GM19397 (cell line): ENCODE measurements around the gene DMBX1.

Experiments
- ATAC-seq: cut with Tn5 transposase; IDR thresholded peaks from one replicate; pipeline ENCODE4 v1.9.1; 2021; ENCODE audit warnings: mild to moderate bottlenecking, moderate library complexity; ENCODE audit not compliant: unreplicated experiment

DMBX1 gene

DNA sequence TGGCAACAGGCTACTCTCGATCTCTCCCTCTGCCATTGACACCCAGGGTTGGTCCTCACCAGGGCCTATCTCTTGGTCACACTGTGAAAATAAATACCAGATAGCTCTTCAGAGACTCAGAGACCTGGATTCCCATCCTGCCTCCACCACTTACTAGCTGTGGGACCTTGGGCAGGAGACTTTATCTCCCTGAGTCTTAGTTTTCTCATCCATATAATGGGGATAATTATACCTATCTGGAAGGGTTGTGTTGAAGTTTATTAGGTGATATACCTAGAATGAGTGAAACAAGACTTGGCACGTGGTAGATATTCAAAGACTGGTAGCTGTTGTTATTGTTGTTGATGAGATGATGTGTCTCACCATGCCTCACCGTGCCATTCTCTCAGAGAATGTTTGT lies 7.4 kb downstream of the DMBX1 start:
- no peak for ATAC-seq

DNA sequence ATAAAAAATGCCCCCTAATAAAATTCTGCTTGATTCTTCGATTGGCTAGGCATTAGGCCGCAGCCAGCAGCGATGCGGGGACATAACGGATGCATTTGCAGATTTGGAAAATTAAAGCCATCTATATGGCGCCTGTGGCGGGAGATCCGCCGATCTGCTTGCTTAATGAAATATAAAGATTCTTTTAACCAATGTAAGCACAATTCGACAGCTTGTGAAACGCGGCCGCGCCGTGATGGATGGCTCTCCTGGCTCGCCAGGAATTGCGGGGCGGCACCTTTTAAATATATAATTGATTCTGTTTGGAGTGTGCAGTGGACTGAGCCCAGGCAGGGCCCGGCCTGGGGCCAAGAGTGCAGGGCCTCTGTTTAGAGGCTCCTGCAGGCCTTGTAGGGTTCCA lies 8.0 kb downstream of the DMBX1 start:
- ATAC-seq: no peak

DNA sequence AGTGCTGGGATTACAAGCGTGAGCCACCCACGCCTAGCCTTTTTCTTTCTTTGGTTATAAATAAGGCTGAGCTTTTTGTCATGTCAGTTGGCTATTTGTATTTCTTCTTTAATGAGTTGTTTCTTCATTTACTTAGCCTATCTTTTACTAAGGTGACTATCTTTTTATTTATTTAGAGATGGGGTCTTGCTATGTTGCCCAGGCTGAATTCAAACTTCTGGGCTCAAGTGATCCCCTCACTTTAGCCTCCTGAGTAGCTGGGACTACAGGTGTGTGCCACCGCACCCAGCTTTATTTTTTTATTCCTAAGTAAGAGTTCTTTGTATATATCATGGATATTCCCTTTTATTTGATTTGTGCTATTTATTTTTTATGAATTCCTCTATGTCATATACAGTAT lies 11.9 kb downstream of the DMBX1 start:
- no peak for ATAC-seq

DNA sequence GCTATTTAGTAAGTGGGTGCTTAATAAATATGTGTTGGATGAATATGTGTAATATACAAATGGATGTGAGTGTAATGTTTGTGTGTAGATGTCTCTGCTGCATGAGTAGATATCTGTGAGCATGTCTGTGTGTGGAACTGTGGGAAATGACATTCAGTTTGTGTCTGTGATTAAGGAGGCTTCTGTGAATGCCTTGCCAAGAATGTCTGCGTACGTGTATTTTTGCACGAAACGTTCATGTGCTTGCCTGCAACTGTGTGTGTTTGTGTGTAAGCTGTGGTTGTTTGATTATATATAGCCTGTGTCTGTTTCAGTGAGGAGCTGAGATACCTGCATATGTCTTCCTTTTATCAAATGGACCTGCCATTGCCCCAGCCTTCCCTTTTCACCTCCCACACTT lies 13.8 kb downstream of the DMBX1 start:
- ATAC-seq: no peak

DNA sequence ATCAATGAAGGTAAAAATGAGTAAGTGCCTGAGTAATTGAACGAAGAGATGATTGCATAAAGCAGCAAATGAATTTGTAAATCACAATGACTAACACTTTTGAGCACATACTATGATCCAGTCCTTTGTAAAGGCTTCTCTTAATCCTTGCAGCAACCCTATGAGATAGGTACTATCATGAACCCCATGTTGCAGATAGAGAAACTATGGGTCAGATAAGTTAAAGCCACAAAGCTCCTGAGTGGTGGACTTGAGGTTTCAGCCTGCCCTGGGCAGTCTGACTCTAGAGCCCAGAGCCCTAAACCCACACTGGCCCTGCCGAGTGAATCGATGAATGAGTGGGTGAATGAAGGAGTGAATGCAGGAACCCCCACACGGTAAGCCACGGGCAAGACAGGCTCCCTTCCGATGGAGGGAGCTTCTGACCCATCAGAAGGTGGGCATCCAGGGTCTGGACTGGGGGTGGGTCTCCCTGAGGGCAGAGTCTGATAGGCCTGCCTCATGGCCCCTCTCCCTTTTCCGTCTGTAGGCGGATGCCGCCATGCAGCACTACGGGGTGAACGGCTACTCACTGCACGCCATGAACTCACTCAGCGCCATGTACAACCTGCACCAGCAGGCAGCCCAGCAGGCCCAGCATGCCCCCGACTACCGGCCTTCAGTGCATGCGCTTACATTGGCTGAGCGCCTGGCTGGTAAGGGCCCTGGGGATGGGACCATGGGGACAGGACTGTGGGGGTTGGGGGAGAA lies 17.0 kb downstream of the DMBX1 start:
- ATAC-seq: no peak

DNA sequence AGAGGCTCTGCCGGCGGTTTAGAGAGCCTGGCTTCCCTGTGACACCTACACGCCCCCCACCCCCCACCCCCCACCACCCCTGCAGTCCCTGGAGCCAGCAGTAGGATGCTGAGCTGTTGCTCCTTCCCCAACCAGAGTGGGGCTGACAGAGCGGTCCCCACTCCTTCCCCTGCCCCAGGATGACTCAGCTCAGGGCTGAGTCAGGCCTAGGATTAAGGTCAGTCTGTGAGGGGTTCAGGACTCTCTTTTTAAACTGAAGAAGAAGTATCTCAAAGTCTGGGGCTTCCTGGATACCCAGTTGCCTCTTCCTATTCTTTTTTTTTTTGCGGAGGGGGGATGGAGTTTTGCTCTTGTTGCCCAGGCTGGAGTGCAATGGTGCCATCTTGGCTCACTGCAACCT lies 19.1 kb downstream of the DMBX1 start:
- no peak for ATAC-seq

DNA sequence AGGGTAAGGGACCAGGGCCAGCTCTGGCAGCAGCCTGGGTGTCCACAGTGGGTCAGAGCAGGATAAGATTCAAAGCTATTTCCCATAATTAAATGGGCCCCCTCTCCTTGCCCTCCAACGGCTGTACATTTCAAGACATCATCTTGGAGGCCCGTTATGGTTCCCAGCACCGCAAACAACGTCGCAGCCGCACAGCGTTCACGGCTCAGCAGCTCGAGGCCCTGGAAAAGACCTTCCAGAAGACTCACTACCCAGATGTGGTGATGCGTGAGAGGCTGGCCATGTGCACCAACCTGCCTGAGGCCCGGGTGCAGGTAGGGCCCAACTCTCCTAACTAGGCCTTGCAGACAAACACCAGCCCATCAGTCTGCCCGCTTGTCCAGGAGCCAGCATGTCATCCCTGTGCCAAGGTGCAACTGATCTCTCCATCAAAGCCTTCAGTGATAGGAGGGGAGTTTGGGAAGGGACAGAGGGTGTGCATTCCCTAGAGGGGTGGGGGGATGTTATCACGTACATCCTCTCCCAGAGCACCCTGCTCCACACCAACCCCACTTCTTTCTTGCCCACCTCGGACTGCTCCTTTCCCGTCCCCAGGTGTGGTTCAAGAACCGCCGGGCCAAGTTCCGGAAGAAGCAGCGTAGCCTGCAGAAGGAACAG lies 20.8 kb downstream of the DMBX1 start:
- no peak for ATAC-seq

DNA sequence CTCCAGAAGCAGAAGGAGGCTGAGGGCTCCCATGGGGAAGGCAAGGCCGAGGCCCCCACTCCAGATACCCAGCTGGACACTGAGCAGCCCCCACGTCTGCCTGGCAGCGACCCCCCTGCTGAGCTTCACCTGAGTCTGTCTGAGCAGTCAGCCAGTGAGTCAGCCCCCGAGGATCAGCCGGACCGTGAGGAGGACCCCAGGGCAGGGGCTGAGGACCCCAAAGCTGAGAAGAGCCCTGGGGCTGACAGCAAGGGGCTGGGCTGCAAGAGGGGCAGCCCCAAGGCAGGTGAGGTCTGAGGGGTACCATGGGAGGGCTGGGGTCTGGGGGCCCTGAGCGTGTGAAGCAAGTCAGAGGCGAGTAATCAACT lies 21.3 kb downstream of the DMBX1 start:
- ATAC-seq: no peak

DNA sequence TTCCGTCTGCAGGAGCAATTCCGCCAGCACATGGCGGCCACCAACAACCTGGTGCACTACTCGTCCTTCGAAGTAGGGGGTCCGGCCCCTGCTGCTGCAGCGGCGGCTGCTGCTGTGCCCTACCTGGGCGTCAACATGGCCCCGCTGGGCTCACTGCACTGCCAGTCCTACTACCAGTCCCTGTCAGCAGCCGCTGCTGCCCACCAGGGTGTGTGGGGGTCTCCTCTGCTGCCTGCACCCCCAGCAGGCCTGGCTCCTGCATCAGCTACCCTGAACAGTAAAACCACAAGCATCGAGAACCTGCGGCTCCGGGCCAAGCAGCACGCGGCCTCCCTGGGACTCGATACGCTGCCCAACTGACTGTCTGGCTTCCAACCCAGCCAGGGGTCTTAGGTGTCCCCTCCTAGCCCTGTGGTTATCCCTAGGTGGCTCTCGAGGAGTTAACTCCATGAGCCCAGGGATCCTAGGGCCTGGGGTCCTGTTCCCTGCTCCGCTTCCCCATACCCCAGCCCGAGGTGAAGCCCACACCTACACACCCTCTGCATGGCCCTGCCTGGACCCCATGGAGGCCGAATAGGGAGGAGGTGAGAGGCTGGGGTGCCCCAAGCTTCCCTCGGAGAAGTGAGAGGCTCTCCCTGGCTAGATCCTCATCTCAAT lies 22.6 kb downstream of the DMBX1 start:
- no peak for ATAC-seq

DNA sequence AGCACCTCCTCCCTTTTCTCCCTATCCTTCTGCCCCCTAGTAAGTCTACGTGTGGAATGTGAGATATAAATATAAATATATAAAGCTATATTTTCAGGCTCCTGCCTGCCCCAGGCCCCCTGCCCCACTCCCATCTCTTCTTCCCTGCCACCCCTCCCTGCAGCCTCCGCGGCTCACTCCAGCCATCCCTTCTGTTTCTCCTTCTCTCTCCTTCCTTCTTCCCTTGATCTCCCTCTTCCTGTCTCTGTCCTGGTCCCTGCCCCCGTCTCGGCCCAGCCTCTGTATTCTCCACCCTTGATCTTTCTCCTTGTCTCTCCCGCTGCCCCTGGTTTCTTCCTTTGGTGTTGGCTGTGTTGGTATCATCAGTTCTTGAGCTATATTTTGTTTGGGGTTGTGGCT lies 23.2 kb downstream of the DMBX1 start:
- ATAC-seq: no peak

DNA sequence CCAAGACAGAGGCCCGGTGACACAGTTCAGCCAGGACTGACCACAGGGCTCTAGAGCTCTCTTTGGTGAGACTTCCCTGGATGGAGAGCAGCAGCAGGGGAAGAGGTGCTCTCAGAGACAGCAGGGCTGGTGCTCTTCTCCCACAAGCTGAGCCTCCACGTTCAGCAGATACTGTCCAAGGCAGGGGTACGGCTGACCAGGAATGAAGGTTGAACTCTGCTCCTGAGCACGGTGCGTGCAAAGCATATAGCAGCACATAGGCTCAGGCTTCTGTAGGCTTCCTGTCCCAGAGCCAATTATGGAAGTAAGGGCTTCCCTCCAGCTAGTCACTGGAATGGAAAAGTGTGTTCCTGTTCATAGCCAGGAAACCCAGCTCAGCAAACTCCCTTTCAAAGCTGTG lies 23.9 kb downstream of the DMBX1 start:
- ATAC-seq: no peak

DNA sequence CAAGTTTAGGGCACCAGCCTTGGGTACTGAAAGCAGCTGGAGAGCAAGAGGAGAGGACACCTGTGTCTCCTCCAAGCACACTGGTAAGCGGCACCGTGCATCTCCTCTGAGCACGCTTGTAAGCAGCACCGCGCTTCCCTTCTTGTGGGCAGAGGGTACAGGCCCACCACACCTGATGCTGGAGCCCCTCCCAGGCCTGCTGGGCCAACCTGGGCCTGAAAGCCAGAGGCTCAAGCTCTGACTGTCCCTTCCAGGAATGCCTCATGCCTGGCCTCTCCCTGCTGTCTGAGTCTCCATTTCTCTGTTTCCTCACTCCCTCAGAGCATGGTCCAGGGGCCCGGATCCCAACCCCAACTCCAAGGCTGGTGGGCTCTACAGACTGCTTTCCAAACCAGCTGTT lies 25.9 kb downstream of the DMBX1 start:
- ATAC-seq: no peak

DNA sequence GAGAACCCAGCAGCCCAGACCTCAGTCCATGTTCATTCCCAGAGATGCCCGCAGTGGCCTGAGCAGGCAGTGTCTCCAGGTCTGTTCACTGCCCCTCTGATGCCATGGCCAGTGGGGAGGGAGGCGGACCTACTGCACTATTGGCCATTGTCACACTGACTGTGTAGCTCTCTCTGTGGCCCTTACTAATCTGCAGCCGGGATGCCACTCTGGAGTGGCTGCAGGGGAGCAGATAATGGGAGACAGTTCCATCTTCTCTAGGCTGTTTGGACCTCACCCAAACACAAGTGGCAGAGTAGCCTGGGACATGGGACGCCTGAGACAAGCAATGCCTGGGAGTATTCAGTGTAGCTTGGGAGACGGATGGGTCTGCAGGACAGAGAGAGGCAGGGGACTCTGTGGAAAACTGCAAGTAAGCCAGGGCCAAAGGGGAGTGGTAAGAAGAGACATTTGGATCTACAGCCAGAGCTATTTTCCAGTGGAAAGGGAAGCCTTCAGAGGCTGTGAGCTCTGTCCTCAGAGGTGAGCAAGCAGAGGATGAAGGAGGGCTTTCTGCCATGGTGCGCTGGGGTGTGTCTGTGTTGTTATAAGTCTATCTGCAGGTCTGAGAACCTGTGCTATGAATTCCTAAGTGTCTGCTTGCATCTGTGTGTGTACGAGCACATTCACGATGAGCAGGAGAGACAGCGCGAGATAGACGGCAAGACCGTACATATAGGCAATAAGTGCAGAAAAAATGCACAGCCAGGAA lies 26.7 kb downstream of the DMBX1 start:
- no peak for ATAC-seq

DNA sequence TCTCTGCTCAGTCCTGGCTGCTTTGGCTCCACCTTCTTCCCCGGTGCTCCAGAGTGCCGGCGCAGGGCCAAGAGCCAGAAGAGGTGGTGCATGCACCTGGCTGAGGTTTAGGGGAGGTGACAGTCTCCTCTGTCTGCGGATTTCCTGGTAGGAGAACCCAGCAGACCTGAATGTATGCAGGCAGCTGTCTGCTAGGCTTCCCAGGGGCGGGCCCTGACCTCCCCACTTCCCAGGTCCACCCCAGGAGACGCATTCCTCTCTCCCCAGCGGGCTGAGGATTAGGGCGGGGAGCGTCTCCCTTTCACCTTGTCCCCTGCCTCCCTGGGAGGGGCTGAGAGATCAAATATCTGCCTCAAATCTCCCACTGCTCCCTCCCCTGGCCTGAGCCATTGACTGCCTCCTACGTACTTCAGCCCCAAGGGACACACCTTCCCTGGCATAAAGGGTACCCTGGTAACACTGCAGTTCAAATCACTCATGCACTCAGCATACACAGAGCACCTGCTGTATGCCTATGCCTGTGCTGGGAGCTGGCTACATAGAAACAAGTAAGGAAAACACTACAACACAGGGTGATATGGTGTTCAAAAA lies 27.5 kb downstream of the DMBX1 start:
- no peak for ATAC-seq

DNA sequence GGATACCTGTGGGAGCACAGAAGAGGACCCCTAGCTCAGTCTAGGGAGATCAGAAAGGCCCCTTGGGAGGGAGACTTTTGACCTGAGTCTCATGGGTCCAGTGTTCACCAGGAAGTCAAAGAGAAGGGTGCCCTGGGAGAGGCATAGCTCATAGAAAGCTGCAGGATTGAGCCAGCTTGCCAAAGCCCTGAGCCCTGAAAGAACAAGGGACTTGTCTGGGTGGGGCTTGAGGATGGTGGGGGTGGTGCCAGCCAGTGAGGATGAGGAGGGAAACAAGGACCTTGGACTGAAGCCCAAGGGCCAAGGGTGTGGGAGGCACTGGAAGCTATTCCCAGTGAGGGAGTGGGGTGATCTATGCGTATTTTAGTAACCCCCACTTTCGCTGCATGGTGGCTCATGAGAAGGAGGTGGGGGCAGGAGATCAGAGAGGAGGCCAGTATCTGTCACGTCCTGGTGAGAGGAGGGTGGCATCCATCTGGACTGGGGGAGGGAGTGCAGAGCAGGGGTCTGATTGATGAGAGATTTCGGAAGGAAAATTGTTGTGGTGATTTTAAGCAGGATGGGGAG lies 28.4 kb downstream of the DMBX1 start:
- no peak for ATAC-seq

DNA sequence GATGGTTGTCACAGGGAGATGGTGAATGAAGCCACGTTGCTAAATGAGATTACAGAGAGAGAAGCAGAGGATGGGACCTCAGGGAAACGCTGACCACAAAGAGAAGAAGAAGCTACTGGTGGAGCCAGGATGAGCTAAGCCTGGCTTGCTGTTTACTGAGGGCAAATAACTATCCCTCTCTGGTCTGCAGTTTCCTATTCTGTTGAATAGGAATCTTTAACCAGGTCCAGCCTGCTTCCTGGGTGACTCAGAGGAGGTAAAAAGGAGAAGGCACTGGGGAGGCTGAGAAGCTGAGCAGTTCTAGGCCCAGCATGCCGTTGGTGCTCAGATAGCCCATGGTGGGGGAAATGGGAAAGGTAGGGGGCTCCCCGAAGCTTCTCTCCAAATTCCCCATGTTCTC lies 29.6 kb downstream of the DMBX1 start:
- no peak for ATAC-seq

DNA sequence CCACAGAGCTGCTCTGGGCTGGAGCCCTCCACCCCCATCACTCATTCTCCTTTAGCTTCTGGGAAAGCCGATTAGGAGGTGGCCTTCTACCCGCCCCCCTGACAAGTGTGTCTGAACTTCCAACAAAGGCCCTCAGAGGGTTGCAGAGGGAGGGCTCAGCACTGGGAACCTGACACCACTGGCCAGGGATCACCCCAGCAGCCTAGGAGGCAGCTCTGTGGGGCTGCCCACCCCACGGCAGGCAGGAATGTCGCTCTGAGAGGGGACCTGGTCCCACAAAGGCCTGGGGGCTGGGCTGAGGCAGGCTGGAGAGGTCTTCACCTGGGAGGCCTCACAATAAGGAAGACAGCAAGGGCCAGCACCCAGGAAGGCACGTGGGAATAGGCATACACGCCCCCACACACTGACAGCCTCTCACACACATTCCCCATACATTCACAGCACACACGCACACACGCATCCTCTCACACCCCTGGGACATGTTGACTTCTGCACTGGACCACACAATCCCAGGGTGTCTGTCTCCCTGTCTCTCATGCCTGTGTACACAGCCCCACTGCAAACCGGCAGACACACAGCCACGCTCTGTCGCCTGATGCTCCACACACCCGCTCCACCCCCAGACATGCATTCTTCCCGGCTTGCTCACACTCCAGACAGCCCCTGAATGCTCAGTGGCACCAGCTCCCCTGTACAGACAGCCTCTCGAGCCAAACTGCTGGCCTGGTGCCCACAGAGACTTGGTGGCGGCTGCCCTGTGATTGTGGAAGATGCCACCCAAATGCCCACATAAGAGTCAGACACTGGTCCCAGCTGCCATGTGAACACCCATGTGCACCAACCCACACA lies 30.7 kb downstream of the DMBX1 start:
- no peak for ATAC-seq

DNA sequence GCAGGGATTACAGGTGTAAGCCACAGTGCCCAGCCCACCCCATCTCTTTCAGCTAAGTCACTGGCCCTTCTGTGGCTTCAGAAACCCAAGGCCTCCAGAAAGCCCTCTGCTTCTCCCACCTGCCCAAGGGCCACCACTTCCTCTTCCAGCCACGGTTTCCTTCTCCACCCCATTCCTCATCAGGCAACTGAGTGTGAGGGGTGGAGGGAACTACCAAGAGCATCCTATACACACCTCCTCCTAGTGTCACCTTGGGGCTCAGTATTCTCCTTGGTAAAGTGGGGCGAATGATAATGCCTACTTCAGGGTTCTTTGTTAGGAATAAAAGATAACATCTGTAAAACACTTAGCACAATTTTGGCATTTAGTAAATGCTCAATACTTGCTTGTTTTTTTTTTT lies 31.8 kb downstream of the DMBX1 start:
- ATAC-seq: no peak

DNA sequence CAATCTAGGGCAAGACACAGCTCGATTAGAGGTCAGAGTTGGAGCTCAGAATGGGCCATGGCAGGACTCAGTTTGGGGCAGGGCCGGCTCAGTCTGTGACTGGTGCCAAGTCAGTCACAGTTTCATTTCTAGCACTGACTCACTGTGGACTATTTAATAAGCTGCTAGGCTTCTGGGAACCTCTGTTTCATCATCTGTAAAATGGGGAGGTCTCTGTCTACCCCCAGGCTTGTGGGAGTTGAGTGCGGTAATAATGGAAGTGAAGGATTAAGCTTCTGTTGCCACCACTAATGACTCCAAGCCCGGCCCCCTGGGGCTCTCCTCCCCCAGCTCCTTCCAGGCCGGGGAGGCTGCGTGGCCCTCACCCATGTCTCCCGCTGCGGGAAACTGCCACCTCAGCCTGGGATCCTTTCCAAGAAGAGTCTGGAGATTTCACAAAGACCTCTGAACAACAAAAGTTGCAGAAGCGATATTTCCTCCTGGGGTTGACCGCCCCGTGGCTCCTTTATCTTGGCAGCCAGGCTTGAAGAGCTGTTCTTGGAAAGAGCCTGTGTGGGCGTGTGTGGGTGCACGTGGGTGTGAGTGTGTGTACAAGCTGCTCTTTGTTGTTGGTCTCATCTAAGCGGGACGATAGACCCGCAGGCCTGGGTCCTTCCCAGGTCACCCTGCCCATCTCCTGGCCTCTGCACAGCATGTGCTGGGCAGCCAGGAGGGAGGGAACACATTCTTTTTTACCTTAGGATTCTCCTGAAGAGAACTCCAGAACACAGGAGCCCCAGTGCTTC lies 32.7 kb downstream of the DMBX1 start:
- ATAC-seq: no peak
